Brain microvascular endothelial cell (primary cell): Measurements from ENCODE around the gene TRIM13.
A peak's percentile ranks its signal among the peaks of the same experiment; 100 is the strongest.
"Not testable (repeated sequence)": the region's sequence is repeated elsewhere in the genome, so short reads cannot be mapped to it uniquely, and the experiment has no call there.

Experiments used
- DNase-seq: peaks from one replicate; pipeline ENCODE4 v3.0.0-alpha.2; 2020
- H3K27ac ChIP-seq: fragments of 250-450 bp; sonication (Bioruptor Pico); 2 replicates; pipeline ENCODE4 v1.5.1; 2020; ENCODE audit warnings: mild to moderate bottlenecking, moderate library complexity
- H3K27me3 ChIP-seq: fragments of 250-450 bp; sonication (Bioruptor Pico); replicated peaks from 2 replicates; pipeline ENCODE4 v1.5.1; 2020; ENCODE audit warnings: mild to moderate bottlenecking
- H3K36me3 ChIP-seq: fragments of 250-450 bp; sonication (Bioruptor Pico); replicated peaks from 2 replicates; pipeline ENCODE4 v1.5.1; 2020; ENCODE audit warnings: mild to moderate bottlenecking
- H3K4me3 ChIP-seq: 2 replicates; pipeline ENCODE4 v1.5.1; 2011; ENCODE audit warnings: low read depth, mild to moderate bottlenecking, control low read depth, low read length, moderate library complexity
- CTCF ChIP-seq: IDR thresholded peaks from 2 replicates; pipeline ENCODE4 v1.5.1; 2011; ENCODE audit warnings: low read depth, mild to moderate bottlenecking, moderate library complexity, low read length, control low read depth, inconsistent platforms; ENCODE audit errors: missing control alignments
- in situ Hi-C: cut with HindIII; loops from 2 replicates; pipeline ENCODE4 v1.10.0; 2017; ENCODE audit warnings: low sequenced_read_pairs, low pct_ligation_motif_present

The TRIM13 gene

GRCh38 chr13:49976314-49977258, 20.3 kb upstream of the TRIM13 start:
- no peaks in the 10 kb centered on the region for H3K36me3 ChIP-seq
- in situ Hi-C loops = no loop called here
- DNase-seq = peak; percentile 40
- peak; percentile 92 for TF ChIP-seq CTCF
- H3K27ac ChIP-seq = no peak overlapping the region
- no peak overlapping the region for H3K4me3 ChIP-seq
- H3K27me3 ChIP-seq = no peaks in the 10 kb centered on the region

GRCh38 chr13:49977992-49978391, 18.9 kb upstream of the TRIM13 start:
- in situ Hi-C loops = no loop called here
- Histone ChIP-seq H3K36me3 (no peaks in the 10 kb centered on the region), H3K27ac (no peak overlapping the region)

GRCh38 chr13:49980266-49980665, 16.6 kb upstream of the TRIM13 start:
- Histone ChIP-seq H3K27ac (no peak overlapping the region), H3K27me3 (no peaks in the 10 kb centered on the region), H3K4me3 (no peak overlapping the region), H3K36me3 (no peaks in the 10 kb centered on the region)
- no peak for TF ChIP-seq CTCF
- DNase-seq = no peak
- in situ Hi-C loops = no loop called here

More at GRCh38 chr13:49977992-49978391, 18.9 kb upstream of the TRIM13 start:
- H3K27me3 ChIP-seq = no peaks in the 10 kb centered on the region
- H3K4me3 ChIP-seq = no peak overlapping the region
- DNase-seq = no peak
- TF ChIP-seq CTCF = no peak

GRCh38 chr13:49985129-49985528, 11.7 kb upstream of the TRIM13 start:
- Histone ChIP-seq H3K4me3 (no peak overlapping the region), H3K27ac (no peak overlapping the region), H3K27me3 (no peaks in the 10 kb centered on the region), H3K36me3 (no peaks in the 10 kb centered on the region)
- no peak for TF ChIP-seq CTCF
- no peak for DNase-seq
- in situ Hi-C loops = no loop called here

- Histone ChIP-seq H3K27me3 (no peaks in the 10 kb centered on the region), H3K4me3 (no peak overlapping the region), H3K36me3 (no peaks in the 10 kb centered on the region), H3K27ac (no peak overlapping the region)
- in situ Hi-C loops = no loop called here
- TF ChIP-seq CTCF = no peak
- no peak for DNase-seq
Observed at GRCh38 chr13:49986471-49986870, 10.4 kb upstream of the TRIM13 start.

- H3K27ac ChIP-seq, H3K4me3 ChIP-seq, DNase-seq, in situ Hi-C loops, H3K27me3 ChIP-seq, H3K36me3 ChIP-seq: not testable (repeated sequence)
Observed at GRCh38 chr13:49990612-49991011, 6.2 kb upstream of the TRIM13 start.
